ENCODE data around the gene RBMS2. TPM values are rescaled to one million over a fixed set of nuclear protein-coding genes. Genes with fewer than 3 reads are reported as not detected.

RBMS2 gene
- total RNA-seq, 1 experiment from 2014 or later = 40.8 TPM

DNA sequence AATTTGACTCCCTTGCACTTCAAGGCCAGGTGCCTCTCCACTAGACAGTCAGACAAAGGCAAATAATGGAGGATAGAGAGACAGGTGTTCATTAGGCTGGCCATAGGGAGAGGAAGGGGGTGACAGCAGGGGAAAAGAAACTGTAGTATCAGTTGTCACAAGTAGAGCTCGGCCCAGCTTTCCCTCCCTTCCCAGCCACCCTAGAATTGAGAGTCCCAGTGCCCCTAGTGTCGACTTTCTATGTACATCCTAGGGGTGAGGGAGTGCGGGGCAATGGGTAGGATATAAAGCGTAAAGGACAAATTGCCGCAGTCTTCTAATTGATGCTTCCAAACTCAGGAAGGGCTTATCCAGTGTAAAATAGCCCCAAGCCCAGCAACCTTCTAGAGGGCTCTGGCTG, 69.5 kb downstream of the RBMS2 start:
- Histone ChIP-seq H3K9me2 (ENCODE audit: insufficient read depth) (no peaks in the 10 kb centered on the region), H3K27me3 (ENCODE audit: insufficient read depth, low read length) (no peaks in the 10 kb centered on the region)
- POLR2A ChIA-PET = no interaction called here

DNA sequence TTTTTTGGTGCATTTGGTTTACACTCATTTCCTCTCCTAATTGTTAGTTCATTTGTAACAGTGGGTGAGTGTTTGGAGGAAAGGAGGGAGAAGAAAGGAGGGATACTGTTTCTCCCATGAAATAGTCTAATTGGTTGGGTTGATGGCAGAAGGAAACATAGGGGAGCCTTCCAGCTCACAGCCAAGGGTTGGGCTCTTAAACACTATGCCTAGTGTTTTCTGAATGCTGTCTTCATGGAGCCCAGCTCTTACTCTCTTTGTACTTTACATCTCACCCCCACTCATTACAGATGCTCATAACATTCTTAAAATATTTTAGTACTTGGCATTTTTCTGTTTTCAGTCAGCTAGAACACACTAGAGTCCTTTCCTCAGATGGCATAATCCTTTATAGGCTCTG, 70.3 kb downstream of the RBMS2 start:
- ChIA-PET RAD21 (ENCODE audit: low non-redundant PET in 1 of 2, low total read pairs in 2 of 2, uncharacterized antibody in 2 of 2, unreplicated experiment in 2 of 2) (no interaction called here), POLR2A (no interaction called here), CTCF (no interaction called here)
- no peaks in the 10 kb centered on the region for H3K79me2 ChIP-seq (ENCODE audit: insufficient read depth, low read length)
- no peak for ATAC-seq
- H3K9me2 ChIP-seq (ENCODE audit: insufficient read depth) = no peaks in the 10 kb centered on the region
- no peak overlapping the region for H3K4me2 ChIP-seq (ENCODE audit: low read length)
- TF ChIP-seq, protein P1, sequence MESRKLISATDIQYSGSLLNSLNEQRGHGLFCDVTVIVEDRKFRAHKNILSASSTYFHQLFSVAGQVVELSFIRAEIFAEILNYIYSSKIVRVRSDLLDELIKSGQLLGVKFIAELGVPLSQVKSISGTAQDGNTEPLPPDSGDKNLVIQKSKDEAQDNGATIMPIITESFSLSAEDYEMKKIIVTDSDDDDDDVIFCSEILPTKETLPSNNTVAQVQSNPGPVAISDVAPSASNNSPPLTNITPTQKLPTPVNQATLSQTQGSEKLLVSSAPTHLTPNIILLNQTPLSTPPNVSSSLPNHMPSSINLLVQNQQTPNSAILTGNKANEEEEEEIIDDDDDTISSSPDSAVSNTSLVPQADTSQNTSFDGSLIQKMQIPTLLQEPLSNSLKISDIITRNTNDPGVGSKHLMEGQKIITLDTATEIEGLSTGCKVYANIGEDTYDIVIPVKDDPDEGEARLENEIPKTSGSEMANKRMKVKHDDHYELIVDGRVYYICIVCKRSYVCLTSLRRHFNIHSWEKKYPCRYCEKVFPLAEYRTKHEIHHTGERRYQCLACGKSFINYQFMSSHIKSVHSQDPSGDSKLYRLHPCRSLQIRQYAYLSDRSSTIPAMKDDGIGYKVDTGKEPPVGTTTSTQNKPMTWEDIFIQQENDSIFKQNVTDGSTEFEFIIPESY (IDR thresholded peaks at IDR 0.05; ENCODE audit: extremely low read depth, insufficient replicate concordance, low read length) = no peak
- no peak overlapping the region for H2AFZ ChIP-seq (ENCODE audit: low read depth, low read length, poor library complexity, severe bottlenecking)
- H3K9me3 ChIP-seq (ENCODE audit: control insufficient read depth in 1 of 2, insufficient read depth in 1 of 2, low read depth in 1 of 2, low read length in 2 of 2) = no peaks in the 10 kb centered on the region
- no TSS peak for BruUV-seq (replicated peaks)
- H3K9ac ChIP-seq (ENCODE audit: low read length) = no peak overlapping the region
- intact Hi-C loops (cut with micrococcal nuclease) = loop anchor here (5.0 kb wide), 1 partner anchor 400 kb away; no protein-coding TSS in a partner anchor
- DNase-seq (ENCODE audit: low read depth, low spot score) = no peak
- peaks cover 12 to 19% of the 10 kb centered on the region in 2 experiments for H3K36me3 ChIP-seq (ENCODE audit: control insufficient read depth in 1 of 2, insufficient read depth in 2 of 2, low read length in 2 of 2)
- H3K27me3 ChIP-seq (ENCODE audit: insufficient read depth, low read length) = no peaks in the 10 kb centered on the region
- H3K4me1 ChIP-seq (ENCODE audit: control insufficient read depth in 1 of 2, insufficient read depth in 2 of 2, low read length in 2 of 2) = peaks cover 0 to 9% of the 10 kb centered on the region in 2 experiments; a peak in 1 of 4 replicates
- no peak overlapping the region for H3K27ac ChIP-seq (ENCODE audit: low read depth, low read length)
- H4K20me1 ChIP-seq (ENCODE audit: insufficient read depth) = no peaks in the 10 kb centered on the region
- H3K4me3 ChIP-seq (replicated peaks in 1 of 2; ENCODE audit: low read depth in 1 of 2, low read length in 2 of 2) = no peak overlapping the region

More for the DNA sequence above, 69.5 kb downstream of the RBMS2 start:
- no peak overlapping the region for H3K4me3 ChIP-seq (replicated peaks in 1 of 2; ENCODE audit: low read depth in 1 of 2, low read length in 2 of 2)
- H3K36me3 ChIP-seq (ENCODE audit: control insufficient read depth in 1 of 2, insufficient read depth in 2 of 2, low read length in 2 of 2) = peaks cover 12 to 19% of the 10 kb centered on the region in 2 experiments
- ChIA-PET CTCF (interaction anchor here (1.1 kb wide), 1 partner anchor 46 kb away, joined by 3 read pairs; no protein-coding TSS in a partner anchor), RAD21 (ENCODE audit: low non-redundant PET in 1 of 2, low total read pairs in 2 of 2, uncharacterized antibody in 2 of 2, unreplicated experiment in 2 of 2) (no interaction called here)
- no peak overlapping the region for H3K27ac ChIP-seq (ENCODE audit: low read depth, low read length)
- ATAC-seq (no peak), DNase-seq (ENCODE audit: low read depth, low spot score) (no peak)
- no peaks in the 10 kb centered on the region for H3K9me3 ChIP-seq (ENCODE audit: control insufficient read depth in 1 of 2, insufficient read depth in 1 of 2, low read depth in 1 of 2, low read length in 2 of 2)
- no peak for TF ChIP-seq CBX3 (IDR thresholded peaks at IDR 0.05; ENCODE audit: low read depth)
- TF ChIP-seq, protein P2, sequence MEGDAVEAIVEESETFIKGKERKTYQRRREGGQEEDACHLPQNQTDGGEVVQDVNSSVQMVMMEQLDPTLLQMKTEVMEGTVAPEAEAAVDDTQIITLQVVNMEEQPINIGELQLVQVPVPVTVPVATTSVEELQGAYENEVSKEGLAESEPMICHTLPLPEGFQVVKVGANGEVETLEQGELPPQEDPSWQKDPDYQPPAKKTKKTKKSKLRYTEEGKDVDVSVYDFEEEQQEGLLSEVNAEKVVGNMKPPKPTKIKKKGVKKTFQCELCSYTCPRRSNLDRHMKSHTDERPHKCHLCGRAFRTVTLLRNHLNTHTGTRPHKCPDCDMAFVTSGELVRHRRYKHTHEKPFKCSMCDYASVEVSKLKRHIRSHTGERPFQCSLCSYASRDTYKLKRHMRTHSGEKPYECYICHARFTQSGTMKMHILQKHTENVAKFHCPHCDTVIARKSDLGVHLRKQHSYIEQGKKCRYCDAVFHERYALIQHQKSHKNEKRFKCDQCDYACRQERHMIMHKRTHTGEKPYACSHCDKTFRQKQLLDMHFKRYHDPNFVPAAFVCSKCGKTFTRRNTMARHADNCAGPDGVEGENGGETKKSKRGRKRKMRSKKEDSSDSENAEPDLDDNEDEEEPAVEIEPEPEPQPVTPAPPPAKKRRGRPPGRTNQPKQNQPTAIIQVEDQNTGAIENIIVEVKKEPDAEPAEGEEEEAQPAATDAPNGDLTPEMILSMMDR (IDR thresholded peaks at IDR 0.05 in 2 of 3, conservative IDR thresholded peaks at IDR 0.05 in 1 of 3; ENCODE audit: borderline replicate concordance in 1 of 3, insufficient read depth in 1 of 3, low read depth in 2 of 3, low read length in 2 of 3) = 0 out of 6 replicates have a peak, but pooled peaks of 1 of the 3 experiments have one; percentile 1
- H3K4me1 ChIP-seq (ENCODE audit: control insufficient read depth in 1 of 2, insufficient read depth in 2 of 2, low read length in 2 of 2) = peaks cover 0 to 9% of the 10 kb centered on the region in 2 experiments; a peak in 1 of 4 replicates
- H4K20me1 ChIP-seq (ENCODE audit: insufficient read depth) = no peaks in the 10 kb centered on the region
- H3K9ac ChIP-seq (ENCODE audit: low read length) = no peak overlapping the region
- intact Hi-C loops (cut with micrococcal nuclease) = loop anchor here (5.0 kb wide), 1 partner anchor 399 kb away; no protein-coding TSS in a partner anchor
- H3K4me2 ChIP-seq (ENCODE audit: low read length) = no peak overlapping the region
- no TSS peak for BruUV-seq (replicated peaks)
- H2AFZ ChIP-seq (ENCODE audit: low read depth, low read length, poor library complexity, severe bottlenecking) = no peak overlapping the region
- H3K79me2 ChIP-seq (ENCODE audit: insufficient read depth, low read length) = no peaks in the 10 kb centered on the region
